NCI-H446 (cell line): Measurements from ENCODE around the gene ANKRD33B.

Experiments used
- DNase-seq, 2 experiments: peaks; one replicate each; lab custom pipeline; 2025; lab: John Stamatoyannopoulos, UW

The ANKRD33B gene

DNA sequence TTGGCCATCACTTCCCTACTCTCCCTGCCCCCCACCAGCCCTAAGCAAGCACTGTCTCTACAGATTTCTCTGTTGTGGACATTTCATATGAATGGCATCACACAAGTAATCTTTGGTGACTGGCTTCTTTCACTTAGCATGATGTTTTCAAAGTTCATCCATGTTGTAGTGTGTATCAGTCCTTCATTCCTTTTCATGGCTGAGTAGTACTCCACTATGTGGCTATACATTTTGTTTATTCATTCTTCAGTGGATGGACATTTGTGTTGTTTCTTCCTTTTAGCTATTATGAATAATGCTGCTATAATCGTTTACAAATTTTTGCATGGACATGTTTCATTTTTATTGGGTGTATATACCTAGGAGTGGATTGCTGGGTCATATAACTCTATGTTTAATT, 113.1 kb downstream of the ANKRD33B start:
- DNase-seq = no peak

DNA sequence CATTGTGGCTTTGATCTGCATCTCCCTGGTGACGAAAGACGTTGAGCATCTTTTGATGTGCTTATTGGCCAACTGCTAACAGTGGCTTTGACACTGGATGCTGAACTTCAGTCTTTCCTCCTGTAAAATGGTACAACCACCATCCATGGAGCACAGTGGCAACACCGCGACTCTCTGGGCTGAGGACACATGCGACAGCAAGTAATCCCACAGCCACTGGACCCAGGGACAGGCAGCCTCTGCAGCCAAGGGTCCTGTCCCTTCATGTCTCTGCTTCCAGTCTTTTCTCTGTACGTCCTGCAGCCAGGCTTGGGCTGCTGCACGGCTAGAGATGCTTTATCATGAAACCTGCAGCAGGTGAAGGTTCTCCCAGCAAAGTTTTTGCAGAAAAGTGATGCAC, 113.7 kb downstream of the ANKRD33B start:
- no peak for DNase-seq

DNA sequence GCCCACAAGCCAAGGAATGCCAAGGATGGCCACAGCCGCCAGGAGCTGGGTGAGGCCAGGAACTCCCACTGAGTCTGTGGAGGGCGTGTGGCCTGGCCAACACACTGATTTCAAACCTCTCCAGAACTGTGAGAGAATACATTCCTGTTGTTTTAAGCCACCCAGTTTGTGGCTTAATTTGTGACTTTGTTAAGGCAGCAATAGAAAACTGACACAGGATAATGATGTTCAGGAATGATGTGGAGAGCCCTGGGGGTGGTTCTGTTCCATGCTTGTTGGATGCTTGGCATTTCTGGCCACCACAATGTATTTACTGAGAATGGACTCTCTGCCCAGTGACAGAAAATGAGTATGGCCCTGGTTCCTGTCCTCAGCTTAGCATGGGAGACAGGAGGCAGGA, 114.4 kb downstream of the ANKRD33B start:
- no peak for DNase-seq

DNA sequence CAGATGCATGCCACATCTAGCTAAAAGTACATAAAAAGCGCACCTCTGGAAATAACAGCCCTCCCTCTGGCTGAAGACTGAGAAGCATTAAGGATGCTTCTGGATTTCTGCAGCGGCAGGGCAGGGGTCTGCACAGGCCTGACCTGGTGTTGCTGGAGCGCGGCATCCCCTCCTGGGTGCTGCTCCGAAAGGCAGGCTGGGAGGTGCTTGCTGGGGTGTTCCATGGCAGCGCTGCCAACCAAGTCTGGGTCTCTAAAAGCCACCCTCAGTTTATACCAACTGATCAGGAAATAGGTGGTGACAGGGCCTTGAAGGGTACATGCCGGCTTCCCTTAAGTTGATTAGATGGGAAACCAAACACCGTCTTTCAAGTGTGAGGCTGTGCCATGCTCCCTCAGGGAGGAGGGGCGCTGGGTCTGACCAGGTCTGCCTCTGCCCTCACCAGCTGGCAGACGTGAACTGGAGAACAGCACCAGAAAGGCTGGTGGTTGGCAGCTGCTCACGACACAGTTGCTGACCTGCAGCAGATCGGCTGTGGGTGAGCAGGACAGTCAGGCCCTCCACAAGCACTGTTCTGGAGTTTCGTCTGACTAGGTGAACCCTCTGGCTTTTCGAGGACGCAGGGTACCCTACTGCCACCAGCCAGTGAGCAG, 115.6 kb downstream of the ANKRD33B start:
- DNase-seq = no peak

DNA sequence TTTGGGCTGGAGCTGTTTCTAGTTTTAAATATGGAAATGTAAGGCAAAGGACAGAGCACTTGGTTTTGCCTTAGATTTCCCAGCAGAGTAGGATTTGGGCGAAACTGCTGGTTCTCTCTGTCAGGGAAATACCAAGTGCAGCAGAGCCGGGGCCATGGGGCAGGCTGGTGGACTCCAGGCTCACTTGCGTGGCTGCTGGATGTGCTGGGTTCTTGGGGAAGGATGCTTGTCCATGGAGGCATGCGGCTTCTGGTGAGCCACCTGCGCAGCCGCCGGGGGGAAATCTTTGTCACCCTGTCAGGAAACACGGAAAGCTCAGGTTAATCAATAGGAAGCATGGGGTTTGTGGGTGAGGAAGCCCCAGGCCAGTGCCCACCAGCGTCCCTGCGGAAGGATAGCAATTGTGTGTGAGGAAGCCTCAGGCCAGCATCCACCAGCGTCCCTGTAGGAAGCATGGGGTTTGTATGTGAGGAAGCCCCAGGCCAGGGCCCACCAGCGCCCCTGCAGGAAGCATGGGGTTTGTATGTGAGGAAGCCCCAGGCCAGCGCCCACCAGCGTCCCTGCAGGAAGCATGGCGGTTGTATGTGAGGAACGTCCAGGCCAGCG, 117.1 kb downstream of the ANKRD33B start:
- DNase-seq = no peak

DNA sequence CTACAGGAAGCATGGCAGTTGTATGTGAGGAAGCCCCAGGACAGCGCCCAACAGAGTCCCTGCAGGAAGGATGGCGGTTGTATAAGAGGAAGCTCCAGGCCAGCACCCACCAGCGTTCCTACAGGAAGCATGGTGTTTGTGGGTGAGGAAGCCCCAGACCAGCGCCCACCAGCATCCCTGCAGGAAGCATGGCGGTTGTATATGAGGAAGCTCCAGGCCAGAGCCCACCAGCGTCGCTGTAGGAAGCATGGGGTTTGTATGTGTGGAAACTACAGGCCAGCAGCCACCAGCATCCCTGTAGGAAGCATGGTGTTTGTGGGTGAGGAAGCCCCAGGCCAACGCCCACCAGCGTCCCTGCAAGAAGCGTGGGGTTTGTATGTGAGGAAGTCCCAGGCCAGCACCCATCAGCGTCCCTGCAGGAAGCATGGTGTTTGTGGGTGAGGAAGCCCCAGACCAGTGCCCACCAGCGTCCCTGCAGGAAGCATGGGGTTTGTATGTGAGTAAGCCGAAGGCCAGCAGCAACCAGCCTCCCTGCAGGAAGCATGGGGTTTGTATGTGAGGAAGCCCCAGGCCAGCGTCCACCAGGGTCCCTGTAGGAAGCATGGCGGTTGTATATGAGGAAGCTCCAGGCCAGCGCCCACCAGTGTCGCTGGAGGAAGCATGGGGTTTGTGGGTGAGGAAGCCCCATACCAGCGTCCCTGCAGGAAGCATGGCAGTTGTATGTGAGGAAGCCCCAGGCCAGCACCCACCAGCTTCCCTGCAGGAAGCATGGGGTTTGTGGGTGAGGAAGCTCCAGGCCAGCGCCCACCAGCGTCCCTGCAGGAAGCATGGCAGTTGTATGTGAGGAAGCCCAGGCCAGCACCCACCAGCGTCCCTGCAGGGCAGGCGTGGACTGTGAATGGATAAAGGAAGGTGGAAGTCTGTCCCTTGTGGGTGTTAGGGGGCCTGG, 118.1 kb downstream of the ANKRD33B start:
- no peak for DNase-seq

DNA sequence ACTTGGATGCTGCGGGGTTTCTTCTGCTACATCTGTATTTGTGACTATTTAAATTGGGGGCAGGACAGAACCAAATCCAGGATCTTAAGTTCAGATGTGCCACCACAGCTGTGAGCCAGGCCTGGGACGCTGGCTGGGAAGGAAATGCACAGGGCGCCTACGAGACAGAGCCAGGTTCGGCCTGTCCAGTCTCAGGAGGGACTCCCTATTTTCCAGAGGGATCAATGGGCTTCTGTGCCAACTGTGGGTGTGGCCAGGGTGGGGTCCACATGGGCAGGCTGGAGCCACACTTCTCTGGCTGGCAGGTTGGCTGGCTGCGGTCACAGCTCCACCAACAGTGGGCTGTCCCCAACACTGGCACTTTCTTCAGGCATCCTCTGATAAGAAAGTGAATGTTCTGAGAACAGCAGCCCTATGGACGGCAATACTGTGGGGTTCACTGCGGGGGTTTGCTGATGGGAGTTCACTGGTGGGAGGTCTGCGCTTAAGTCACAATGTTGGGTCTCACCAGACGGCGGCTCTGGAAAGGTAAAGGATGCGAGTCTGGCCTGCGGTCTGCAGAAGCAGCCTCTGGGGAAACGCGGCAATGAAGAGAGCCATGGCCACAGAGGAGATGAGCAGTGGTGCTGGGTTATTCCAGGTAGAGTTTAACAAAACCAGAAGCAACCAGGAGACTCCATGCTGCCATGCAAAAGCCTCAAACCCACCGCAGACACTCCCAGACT, 119.1 kb downstream of the ANKRD33B start:
- DNase-seq = no peak

DNA sequence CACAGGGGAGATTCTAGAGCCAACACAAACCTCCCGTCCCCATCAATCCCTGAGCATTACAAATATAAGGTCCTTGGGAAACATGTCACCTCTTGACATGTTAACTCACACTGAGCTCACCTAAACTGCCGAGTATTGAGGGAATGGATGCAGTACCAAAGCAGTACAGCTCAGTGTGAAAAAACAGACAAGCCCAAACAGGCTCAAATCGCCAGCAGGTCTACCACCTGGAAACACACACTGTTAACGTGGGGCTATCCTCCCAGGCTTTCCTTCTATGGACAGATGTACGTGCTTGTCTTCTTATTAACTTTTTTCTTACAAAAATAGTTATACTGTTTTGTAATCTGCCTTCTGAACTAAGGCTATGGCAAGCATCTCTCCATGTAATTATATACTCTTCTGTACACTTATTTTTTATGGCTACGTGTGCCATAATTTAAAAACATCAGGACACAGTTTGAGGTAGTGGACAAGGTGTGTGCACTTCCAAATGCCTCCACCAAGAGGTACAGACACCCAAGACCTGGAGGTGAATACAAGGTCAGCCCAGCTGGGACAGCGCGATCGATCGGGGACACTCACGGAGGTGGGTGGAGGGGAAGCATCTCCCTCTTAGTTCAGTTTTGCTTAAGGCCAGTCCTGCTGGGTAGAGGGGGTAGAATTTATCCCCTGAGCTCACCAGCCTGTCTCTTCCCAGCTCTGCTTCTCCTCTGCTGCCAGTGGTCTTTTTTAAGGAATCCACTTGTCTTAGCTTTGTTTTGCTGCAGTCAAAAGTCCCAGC, 120.6 kb downstream of the ANKRD33B start:
- DNase-seq = no peak

DNA sequence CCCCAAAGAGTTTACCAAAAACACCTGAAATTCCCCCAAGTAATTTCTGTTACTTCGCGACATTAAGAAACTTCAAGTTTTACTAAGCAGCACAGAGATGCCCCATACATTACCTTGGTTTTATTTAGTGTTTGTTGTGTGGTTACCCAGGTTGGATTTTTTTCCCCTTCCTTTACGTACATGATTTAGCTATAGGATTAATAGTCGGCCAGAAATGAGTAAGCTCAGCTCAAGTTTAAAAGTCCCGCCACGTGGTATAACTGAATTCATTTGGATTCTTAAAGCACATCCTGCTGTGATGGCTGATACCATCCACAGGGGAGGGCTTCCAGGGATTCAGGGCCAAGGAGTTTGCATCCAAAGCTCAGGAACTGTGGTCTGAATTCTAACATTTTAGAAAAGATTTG, 121.2 kb downstream of the ANKRD33B start:
- no peak for DNase-seq

DNA sequence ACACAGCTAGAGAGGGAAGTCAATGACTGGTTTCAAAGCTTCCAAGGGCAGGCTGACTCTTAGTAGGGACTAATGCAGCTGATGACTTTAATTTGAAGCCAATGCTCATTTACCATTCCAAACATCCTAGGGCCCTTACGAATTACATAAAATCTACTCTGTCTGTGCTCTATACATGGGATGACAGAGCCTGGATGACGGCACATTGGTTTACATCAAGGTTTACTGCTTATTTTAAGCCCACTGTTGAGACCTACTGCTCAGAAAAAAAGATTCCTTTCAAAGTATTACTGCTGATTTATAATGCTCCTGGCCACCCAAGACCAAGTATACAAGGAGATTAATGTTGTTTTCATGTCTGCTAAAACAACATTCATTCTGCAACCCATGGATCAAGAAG, 123.0 kb downstream of the ANKRD33B start:
- DNase-seq = no peak

DNA sequence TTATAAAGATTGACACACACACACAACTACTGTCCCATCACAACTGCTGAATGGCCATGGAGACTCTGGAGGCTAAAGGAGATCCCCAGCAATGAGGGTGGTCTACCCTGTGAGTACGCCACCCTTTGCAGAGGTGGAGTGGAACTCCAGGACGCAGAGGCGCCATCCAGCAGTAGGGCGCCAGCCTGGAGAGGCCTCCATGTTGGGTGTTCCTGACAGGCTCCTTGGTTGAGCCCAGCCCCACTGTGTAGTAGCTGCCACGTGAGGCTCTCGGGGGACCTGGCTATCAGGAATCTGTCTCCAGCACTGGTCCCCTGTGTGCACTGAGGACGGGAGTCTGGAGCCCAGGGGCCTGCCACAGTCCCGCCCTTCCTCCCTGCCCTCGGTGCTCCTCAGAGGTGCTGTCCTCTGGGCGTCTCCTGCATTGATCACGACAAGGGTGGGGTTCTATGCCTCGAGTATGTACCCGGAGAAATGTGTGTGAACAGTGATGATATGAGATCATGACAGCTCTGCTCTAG, 124.8 kb downstream of the ANKRD33B start:
- DNase-seq = no peak

DNA sequence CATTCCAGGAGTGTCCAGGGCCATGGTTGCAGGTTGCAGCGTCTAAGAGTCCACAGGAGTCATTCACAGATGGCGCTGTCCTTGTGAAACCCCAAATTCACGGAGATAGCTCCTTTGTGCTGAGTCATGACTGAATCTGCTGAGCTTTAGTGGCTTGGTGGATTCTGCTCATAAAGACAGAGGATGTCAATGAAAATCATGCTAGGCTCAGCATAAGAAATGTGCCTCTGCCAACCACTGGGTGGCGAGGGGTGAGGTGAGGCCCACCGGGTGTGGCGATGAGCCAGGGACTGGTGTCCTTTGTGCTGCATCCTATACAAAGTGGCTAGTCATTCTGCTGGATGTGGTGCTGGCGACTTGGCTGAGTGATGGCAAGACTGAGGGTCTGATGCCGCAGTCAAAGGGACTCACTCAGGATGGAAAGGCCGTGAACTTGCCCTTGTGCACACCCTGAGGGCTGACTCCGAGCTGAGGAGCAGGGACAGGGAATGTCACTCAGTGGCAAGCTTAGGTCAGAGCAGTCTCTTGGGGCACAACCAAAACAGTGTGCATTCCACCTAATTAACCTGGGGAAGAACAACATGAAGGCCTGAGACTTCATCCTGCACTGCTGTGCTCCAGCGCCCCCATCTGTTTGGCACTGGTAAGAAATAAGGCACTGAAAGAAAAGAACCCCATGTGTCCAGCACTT, 125.7 kb downstream of the ANKRD33B start:
- DNase-seq = peak in 1 of 2 experiments; percentile 31

DNA sequence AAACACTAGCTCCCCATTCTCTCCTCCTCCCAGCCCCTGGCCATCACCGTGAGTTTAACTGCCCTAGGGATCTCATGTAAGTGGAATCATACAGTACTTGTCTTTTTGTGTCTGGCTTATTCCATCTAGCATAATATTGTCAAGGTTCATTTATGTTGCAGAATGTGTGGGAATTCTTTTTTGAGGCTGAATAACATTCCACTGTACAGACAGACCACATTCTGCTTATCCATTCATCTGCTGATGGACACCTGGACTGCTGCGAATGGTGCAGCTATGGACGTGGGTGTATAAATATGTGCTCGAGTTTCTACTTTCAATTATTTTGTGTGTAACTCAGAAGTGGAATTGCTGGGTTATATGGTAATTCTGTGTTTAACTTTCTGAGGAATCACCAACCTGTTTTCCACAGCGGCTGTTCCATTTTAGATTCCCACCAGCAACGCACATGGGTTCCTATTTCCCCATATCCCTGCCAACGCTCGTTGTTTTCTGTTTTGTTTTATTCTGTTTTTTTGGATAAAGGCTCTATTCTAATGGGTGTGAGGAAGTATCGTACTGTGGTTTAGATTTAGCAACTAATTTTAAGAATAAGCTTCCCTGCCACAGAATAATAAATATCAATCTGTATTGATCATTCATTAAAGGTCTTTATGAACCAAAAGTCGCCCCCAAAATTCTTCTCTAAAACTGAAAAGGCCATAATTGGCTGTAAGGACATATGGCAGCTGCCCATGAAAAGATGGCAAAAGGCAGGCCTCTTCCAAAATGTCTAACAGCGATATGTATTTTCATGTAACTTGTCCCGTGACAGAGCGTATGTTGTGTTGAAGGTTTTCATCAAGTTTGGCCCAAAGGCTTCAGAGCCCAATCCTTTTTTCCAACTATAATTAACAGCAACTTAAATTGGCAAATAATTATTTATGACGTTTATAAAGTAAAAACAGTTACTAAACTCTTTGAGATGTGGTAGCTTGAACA, 126.9 kb downstream of the ANKRD33B start:
- no peak for DNase-seq

DNA sequence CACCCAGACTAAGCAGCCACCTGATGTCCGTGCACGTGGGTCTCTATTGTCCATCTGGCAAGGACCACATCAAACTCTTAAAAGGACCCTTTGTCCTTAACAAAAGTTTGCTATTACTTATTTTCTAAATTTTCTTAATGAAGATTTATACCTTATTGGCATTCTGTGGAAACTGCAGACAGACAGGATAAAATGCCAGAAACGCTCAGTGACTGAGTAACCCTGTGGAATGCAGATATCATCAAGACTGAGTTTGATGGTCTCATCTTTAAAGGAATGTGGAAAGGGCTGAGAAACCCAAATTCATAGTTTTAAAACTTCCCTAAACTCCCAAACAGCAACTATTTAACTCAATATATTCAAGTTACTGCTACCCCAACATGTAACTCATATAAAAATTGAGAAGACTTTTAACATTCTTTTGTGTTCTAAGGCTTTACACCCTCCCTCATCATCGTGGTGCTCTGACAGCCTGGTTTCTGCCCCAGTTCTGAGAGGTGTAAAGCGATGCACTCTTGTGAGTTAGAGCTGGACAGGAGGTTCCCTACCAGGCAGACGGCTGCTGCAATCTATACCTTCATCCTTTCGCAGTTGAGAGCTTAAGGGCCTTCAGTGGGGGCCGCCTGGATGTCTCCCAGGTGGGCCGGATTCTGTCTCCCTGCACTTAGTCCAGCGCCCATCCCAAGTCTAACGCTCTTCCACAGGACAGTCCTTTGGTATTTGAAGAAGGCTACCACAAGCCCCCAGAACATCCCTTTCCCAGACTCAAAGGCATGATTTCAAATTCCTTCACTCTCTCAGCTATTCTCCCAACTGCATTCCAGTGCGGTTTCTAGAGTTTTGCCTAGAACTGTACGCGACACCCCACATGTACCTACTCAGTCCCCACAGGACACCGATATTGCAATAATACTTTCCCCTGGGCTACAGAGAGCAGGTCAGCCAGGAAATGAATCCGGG, 128.2 kb downstream of the ANKRD33B start:
- DNase-seq = no peak

DNA sequence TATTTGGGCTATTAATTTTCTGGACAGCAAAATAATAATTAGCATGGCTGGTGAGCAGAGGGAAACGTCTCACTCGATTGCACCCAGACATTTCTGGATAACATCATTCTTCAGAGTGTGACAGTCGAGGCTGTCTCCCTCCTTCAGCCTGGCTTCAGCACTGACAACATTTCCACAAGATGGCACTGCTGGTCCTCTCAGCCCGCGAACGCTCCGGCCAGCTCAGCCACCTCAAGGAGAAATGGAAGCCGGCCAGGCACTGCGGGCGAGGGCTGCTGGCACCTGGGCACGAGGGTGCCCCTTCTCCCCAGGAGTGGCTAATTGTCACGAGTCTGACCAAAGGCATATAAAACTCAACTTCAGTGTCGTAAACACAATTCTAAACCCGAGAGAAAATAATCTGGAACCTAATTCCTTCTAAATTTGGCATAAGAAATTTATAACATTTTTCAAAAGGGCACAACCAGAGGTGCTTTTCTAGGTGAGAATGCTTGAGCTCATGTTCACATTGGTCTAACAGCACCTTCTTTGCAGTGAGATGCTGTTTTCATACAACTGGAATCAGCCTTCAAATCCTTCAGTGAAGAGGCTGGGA, 131.3 kb downstream of the ANKRD33B start:
- peak; percentile 80 to 94 for DNase-seq

DNA sequence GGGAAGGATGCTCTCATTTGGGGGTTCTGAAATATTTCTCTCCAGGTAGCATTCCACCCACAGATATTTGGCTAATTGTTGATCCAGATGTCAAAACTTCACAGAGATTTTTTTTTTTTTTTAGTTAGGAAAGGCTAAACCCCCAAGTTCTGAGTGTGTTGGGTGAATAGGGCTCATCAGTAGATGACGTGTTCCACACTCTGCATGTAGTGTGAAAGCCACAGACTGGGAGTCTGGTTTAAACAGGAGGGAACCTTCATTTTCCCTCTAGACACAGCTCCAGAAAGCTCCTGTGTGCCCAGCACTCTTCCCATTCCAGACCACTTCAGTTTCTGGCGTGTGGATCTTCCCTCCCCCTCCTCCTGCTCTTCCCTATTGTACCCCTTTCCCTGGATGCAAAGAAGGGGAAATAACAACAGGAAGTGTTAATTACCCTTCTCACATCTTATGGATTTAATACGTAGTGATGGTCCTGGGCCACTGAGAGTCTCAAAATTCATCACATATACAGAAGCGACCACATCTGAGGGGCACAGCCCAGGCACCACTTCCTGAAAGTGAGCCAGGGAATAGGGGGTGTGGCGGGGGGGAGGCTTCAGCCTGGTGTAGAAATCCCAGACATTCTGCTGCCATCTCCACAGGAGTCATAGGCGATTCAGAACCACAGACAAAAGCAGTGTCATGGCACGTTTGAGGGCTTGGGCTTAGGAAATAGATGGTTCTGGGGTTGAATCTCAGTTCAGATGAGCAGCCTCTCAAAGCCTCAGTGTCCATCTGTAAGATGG, 132.1 kb downstream of the ANKRD33B start:
- DNase-seq = no peak

DNA sequence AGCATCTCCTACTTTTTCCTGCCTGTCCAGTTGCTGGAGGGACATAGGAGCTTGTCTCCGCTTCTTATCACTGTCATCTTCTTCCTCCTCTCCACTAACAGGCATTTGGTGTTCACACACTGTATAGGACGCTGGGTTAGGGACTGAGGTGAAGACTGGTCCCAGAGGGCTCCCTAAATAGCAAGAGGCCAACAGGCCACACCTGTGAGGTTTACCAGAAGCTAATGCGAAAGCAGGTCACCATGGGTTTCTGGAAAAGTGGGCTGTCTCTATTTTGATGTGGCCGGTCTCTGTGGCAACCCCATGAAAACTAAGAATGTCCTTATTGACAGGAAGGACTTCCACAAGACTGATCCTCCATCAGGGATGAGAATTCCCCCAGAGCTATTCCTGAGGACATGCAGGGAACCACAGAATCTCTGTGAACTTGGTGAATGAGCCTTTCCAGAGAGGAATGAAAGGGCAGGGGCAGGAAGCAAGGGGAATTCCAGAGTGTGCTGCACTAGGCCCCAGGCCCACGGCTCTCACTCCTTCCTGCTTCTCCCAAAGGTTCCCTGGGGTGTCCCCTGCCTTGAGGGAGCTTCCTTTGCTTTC, 135.5 kb downstream of the ANKRD33B start:
- no peak for DNase-seq
